C4-2B (cell line): ENCODE measurements around the gene ZNF302.

Source experiments
- H3K27ac ChIP-seq: fragments of 450-650 bp; 2 replicates; pipeline ENCODE4 v1.5.1; 2017
- ZFX ChIP-seq: fragments of 450-650 bp; IDR thresholded peaks from 2 replicates; pipeline ENCODE4 v1.6.1; 2017
- TF ChIP-seq, protein P1 (sequence below): fragments of 450-650 bp; conservative IDR thresholded peaks from 2 replicates; pipeline ENCODE4 v1.5.1; 2017; ENCODE audit warnings: mild to moderate bottlenecking

Gene ZNF302

DNA sequence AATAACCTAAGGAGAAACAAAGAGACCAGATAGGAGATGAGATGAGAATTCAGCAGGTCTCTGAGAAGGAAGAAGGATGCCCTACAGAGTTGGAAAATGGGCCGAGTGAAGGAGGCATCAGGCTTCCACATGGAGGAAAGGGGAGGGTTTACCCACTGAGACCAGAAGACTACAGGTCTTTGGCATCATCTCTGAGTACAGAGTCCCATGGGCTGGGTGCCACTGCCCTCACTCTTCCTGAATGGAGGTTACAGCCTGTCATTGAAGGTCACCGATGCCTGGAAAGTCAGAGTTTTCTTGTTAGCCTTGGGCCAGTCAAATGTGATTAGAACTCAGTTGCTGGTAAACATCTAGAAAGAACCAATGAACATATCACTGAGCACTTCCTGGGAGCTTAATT lies 9.9 kb downstream of the ZNF302 start:
- TF ChIP-seq, protein P1, sequence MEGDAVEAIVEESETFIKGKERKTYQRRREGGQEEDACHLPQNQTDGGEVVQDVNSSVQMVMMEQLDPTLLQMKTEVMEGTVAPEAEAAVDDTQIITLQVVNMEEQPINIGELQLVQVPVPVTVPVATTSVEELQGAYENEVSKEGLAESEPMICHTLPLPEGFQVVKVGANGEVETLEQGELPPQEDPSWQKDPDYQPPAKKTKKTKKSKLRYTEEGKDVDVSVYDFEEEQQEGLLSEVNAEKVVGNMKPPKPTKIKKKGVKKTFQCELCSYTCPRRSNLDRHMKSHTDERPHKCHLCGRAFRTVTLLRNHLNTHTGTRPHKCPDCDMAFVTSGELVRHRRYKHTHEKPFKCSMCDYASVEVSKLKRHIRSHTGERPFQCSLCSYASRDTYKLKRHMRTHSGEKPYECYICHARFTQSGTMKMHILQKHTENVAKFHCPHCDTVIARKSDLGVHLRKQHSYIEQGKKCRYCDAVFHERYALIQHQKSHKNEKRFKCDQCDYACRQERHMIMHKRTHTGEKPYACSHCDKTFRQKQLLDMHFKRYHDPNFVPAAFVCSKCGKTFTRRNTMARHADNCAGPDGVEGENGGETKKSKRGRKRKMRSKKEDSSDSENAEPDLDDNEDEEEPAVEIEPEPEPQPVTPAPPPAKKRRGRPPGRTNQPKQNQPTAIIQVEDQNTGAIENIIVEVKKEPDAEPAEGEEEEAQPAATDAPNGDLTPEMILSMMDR = no peak
- no peak for TF ChIP-seq ZFX

GRCh38 chr19:34688592-34688991 lies 11.1 kb downstream of the ZNF302 start:
- no peak overlapping the region for H3K27ac ChIP-seq
- TF ChIP-seq, protein P1 = no peak
- no peak for TF ChIP-seq ZFX

More for the DNA sequence above, 9.9 kb downstream of the ZNF302 start:
- no peak overlapping the region for H3K27ac ChIP-seq

DNA sequence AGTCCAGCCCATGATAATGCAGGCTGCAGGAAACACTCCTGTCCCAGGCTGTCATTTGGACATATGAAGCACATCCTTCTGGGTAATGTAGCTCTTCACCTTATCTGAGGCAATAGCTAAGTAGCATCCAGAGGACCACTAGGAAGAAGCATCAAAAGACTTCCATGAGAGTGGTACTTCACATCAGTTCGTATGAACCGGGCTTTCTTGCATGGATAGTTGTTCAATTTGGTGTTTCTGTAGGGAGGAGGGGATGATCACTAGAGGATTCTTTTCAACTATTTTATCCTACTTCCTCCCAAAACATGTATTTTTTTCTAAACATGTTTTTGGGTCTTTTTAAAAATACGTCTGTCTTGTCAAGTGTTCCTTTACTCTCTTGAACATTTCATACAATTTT lies 12.9 kb downstream of the ZNF302 start:
- TF ChIP-seq ZFX = no peak
- TF ChIP-seq, protein P1 = no peak
- no peak overlapping the region for H3K27ac ChIP-seq

DNA sequence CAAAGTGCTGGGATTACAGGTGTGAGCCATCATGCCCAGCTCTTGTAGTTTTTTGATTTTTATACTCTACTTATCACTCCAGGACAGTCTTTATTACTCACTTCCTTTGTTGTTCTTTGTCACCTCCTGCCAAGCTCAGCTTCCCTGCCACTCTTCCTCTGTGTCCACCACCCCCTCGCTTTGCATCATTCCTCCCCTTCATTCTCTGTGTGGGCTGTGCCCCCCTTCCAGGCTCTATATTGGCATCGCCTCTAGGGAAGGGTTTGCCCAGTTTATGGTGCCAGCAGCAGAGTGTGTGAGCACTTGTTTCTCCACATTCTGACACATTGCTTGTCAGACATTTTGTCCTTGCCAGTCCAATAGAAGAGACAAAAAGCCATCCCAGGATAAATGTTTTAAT lies 15.1 kb downstream of the ZNF302 start:
- no peak overlapping the region for H3K27ac ChIP-seq

GRCh38 chr19:34707661-34708060 lies 30.2 kb downstream of the ZNF302 start:
- H3K27ac ChIP-seq = no peak overlapping the region
- TF ChIP-seq, protein P1 = no peak
- no peak for TF ChIP-seq ZFX

More for the DNA sequence above, 15.1 kb downstream of the ZNF302 start:
- no peak for TF ChIP-seq ZFX
- TF ChIP-seq, protein P1 = no peak

- no peak overlapping the region for H3K27ac ChIP-seq
- no peak for TF ChIP-seq ZFX
- TF ChIP-seq, protein P1 = no peak
Measured at GRCh38 chr19:34711890-34712289, 34.4 kb downstream of the ZNF302 start.

GRCh38 chr19:34712395-34713261 lies 35.1 kb downstream of the ZNF302 start:
- H3K27ac ChIP-seq = no peak overlapping the region
- TF ChIP-seq, protein P1 = peak; percentile 79
- TF ChIP-seq ZFX = no peak
